NCI-H526 (cell line): ENCODE results near the gene MAP3K20.
"Not testable (repeated sequence)": the region's sequence is repeated elsewhere in the genome, so short reads cannot be mapped to it uniquely, and the experiment has no call there.

Experiments
- DNase-seq, 2 experiments: peaks; one replicate each; lab custom pipeline; 2025; lab: John Stamatoyannopoulos, UW

The MAP3K20 gene

DNA sequence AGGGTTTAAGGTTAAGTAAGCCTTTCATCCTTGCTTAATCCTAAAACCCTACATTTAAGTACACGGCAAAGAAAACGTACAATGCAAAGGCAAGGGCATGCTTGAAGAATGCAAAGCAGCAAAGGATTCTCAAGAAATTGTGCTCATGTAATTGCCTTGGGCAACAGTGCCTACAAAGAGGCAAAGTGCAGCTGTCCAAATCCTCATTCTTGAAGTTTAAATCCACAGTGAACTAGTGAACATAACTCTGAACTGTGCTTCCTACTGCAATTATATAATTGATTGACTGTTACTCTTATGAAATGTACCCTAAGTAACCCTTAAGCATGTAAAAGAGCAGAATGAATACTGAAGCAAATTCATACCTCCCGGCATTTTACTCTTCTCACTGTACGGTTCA is 85.4 kb downstream of the MAP3K20 start:
- DNase-seq, result no peak

DNA sequence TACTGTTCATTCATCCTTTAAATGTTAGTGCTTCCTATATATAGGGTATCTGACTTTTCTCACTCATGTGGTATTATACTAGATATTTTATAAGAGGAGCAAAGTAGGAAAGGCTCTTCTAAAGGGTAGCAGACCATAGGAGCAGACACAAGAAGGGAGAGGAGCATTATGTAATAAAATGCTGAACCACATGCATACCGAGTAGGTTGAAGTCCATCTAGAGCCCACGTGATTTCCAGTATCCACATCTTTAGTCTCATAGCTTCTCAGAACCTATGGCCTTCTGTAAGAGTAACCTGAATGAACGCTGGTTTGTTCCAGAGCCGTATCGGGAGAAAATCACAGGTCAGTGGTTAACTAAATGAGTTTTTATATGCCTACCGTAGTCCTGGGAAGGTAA is 85.9 kb downstream of the MAP3K20 start:
- DNase-seq, result no peak

DNA sequence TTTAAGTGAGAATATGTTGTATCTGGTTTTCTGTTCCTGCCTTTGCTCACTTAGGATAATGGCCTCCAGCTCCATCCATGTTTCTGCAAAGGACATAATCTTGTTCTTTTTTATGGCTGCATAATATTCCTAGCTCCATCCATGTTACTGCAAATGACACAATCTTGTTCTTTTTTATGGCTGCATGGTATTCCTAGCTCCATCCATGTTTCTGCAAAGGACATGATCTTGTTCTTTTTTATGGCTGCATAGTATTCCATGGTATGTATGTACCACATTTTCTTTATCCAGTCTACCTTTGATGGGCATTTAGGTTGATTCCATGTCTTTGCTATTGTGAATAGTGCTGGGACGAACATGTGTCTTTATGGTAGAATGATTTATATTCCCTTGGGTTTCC is 87.7 kb downstream of the MAP3K20 start:
- DNase-seq, result not testable (repeated sequence)

DNA sequence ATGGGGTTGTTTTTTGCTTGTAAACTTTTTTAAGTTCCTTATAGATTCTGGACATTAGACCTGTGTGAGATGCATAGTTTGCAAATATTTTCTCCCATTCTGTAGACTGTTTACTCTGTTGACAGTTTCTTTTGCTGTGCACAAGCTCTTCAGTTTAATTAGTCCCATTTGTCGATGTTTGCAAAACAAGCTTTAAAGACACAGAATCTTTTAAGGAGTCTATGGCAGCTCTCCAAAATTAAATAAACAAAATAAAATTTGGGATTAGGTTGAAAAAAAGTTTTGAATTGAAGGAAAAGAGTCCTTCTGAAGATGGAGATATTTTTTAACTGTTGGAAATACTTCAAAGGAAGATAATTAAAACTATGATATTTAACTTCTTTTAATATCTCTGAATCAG is 88.8 kb downstream of the MAP3K20 start:
- no peak for DNase-seq

DNA sequence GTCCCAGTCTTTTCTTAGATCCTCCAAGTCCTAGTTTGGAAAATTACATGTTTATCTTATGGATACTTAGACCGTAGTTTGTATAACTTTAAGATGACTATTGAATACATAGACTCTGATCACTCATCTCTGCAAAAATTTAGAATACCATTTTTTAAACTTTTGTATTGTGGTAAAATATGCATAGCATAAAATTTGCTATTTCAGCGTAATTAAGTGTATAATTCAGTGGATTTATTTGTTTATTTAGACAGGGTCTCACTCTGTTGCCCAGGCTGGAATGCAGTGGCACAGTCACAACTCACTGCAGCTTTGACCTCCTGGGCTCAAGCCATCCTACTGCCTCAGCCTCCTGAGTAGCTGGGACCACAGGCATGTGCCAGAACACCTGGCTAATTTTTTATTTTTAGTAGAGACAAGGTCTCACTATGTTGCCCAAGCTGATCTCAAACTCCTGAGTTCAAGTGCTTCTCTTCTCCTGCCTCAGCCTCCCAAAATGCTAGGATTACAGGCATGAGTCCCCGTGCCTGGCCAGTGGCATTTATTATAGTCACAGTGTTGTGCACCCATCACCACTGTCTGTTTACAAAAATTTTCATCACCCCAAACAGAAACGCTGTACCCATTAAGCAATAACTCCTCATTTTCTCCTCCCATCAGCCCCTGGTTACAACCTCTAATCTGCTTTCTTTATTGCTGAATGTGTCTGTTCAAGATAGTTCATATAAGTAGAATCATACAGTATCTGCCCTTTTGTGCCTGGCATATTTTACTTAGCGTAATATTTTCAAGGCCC is 90.0 kb downstream of the MAP3K20 start:
- DNase-seq, result no peak

DNA sequence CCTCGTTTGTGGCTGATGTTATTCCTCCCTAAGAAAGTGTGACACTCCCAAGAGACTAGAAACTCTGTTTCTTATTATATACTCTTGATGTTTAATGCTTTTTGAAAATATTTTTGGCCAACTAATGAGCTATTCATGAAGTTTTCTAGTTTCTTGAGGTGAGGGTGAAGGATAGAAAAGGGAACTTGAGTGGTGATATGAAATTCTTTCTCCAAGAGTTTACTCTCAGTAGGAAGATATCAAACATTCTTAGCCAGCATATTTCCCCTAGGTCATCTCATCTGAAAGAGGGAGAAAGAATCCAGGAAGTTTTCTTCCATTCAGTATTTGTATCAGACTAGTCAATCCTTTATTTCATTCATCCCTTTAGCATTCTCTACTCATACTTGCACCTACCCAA is 95.7 kb downstream of the MAP3K20 start:
- no peak for DNase-seq

DNA sequence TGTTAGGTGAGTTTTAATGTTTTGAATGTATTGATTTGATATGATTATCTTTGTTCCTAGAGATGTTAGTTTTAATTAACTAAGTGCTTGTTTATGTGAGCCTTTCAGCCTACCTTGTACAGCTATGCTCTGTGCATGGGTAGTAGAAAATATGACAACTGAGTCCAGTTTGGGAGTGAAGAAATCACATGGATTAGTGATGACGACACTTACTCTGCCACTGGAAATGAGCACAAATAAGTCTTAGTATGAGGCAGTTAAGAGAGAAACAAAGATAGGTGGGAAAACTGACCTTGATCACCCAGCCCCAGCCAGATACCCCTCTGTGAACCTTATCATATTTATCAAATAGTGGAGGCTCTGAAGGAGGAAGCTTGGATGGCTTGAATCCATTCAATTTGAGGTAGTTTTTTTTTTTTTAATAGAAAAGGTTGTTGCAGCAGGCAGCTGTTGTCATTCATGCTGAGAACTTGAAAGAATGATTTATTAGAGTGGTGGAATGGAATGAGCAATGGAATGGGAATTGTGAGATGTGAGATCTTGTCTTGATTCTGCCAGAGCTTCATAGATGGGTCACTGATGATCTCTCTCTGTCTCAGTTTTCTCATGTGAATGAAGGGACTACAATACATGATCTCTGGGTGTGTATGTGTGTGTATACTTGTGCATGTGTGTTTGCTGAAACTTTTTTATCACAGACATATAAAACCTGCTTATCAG is 96.4 kb downstream of the MAP3K20 start:
- DNase-seq, result no peak

DNA sequence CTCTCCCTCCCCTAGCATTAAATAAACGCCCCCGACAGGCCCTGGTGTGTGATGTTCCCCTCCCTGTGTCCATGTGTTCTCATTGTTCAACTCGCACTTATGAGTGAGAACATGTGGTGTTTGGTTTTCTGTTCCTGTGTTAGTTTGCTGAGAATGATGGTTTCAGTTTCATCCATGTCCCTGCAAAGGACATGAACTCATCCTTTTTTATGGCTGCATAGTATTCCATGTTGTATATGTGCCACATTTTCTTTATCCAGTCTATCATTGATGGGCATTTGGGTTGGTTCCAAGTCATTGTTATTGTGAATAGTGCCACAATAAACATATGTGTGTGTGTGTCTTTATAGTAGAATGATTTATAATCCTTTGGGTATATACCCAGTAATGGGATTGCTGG is 98.7 kb downstream of the MAP3K20 start:
- not testable (repeated sequence) for DNase-seq

DNA sequence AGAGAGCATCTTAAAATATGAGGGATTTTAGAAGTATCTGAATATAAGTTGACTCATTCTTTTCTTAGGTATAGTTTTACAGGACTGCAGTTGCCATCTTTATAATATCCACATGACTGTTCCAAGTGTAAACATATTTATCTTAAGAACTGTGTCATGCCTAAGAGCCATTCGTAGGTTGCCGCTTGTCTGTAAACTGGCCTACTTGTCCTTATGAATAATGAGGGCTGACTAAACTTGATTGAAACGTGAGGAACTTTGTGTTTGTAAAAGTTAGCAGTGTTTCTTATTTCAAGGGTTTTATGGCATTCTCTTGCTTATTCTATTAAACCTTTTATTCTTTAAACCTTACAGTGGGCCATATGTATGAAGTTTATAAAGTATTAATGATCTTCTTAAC is 99.6 kb downstream of the MAP3K20 start:
- no peak for DNase-seq

DNA sequence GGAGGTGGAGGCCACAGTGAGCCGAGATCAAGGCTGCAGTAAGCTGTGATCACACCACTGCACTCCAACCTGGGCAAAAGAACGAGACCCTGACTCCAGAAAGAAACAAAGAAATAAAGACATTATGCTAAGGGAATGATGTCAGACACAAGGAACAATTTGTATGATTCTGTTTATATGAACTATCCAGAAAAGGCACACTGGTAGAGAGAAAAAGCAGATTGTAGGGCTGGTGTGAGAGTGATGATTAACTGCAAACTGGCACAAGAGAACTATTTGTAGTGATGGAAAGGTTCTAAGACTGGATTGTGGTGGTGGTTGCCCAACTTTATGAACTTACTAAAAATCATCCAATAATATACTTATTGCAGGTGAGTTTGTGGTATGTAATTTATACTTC is 106.3 kb downstream of the MAP3K20 start:
- no peak for DNase-seq

DNA sequence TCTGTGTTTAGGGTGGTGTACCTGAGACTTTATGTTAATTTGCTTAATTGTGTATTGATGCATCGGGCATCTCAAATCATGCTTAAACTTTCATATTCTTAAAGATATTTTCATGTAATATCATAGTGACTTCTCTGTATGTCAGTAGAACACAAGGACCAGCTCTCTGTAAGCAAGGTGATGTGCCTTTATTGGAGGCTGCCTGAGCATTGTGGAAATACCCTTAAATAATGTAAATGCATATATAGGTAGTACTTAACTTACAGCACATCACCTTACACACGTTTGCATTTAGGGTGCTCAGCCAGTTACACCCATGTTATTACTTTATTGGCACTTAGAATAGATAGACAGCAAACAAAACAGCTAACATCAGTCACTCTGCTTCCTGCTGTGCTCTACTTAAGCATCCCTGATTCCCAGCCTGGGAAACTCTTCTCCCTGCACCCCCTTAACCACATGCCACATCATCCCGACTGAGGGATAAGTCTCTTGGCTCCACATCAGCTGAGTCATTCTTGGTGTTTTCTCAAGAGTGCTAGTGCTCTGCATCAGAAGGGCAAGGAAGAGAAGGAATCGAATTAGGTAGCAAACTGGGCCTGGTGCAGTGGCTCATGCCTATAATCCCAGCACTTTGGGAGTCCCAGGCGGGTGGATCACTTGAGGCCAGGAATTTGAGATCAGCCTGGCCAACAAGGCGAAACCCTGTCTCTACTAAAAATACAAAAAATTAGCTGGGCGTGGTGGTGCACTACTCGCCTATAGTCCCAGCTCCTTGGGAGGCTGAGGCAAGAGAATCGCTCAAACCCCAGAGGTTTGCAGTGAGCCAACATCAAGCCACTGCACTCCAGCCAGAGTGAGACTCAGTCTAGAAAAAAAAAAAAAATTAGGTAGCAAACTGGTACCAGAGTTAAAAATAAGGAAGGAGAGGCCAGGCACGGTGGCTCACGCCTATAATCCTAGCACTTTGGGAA is 108.7 kb downstream of the MAP3K20 start:
- no peak for DNase-seq

DNA sequence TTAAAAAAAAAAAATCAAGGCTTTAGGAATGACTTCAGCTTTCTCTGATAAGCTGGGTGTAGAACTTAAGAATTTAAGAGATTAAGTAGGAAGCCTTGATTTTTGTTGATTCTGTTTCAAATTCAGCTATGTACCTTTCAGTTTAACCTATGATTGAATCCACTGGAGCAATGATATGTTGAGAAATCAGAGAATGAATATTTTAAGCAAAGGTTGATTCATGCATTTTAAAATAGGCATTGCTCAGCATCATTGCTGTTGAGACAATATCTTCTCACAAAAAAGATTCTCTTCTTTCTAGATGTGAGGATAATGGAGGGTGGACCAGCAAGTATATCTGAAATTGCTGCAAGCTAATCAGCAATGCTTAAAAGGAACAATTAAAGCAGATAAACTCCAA is 109.8 kb downstream of the MAP3K20 start:
- DNase-seq, result no peak

DNA sequence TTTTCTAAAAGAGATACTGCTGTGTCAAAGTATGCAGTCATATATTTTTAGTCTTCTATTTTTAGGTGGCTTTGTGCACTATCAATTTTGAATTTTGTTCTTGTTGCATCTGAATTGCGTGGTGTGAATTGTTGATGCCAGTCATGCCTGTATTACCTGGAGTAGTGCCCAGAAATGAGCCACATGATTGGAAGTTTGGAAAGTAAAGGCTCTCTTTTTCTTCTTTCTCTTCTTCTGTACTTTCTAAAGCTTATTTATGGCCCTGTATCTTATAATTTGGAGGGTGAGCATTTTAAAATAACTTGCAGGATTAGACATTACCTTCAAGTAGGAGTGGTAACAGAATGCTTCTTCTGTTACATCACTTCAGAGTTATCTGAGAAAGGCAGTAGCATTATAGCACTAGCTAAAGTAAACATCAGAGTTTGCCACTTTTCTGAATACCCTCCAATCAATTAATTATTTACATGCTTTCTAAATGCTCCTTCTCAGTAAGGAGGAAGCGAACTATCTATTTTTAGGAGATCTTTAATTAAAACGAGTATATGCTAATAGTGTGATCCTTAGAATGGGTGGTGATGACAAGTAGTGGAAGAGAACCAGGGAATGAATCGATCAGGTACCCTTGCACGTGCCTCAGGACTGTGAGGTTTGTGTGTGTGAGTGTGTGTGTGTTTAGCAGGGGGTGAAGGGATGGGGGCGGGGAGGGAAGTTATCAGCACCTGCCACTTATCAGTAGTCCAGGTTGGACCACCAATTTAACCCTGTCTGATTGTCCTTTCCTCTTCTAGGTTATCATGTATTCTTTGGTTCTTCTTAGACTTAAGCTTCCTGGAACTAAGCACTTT is 112.5 kb downstream of the MAP3K20 start:
- DNase-seq, result no peak

DNA sequence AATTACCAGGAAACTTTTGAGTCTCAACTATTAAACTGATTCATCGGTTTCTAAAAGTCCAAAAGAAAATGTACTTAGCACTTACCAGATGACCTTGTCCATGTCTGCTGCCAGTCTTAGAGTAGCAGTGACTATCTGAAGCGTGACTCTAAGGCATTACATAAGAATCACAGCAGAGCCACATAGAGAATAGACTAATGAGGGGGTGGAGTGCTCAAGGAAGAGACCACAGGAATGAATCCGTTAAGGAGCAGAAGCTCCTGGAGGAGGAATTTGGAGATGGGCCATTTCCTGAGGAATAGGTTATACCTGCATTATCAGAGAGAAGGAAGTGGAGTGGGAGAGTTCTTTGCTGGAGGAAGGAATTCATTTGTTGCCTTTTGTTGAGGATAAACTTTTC is 116.0 kb downstream of the MAP3K20 start:
- DNase-seq, result no peak

DNA sequence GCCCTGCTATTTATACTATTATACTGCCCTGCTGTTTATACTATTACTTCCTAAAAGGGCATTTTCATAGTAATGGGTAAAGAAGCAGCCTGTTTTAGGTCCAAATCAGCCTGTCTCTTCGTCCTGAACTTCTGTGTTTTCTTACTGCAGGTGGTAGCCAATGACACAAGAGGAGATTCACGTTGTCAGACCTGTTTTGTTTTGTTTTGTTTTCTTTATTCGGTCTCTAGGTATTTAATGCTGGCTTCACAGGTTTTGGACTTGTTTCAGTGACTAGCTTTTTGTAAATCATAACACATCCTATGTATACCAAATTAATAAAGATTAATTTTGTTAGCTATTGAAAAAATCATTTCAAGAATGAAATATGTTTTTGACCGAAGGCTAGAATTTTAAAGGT is 116.4 kb downstream of the MAP3K20 start:
- DNase-seq, result no peak

DNA sequence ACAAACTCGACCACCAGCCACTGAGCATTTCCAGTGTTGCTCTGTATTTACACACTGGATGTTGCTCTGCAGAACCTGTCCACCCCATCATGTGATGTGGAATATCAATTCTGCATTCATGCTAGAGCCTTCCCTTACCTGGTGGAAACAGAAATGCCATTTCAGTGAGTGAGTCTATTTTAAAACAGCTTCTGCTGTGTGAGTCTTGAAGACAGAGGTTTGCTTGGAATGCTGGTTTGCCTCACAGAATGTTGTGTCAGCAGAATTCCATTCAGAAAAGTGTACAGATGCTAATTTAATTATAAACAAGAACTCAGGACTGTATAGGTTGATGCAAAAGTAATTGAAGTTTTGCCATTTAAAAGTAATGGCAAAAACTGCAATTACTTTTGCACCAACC is 118.3 kb downstream of the MAP3K20 start:
- DNase-seq, result no peak

DNA sequence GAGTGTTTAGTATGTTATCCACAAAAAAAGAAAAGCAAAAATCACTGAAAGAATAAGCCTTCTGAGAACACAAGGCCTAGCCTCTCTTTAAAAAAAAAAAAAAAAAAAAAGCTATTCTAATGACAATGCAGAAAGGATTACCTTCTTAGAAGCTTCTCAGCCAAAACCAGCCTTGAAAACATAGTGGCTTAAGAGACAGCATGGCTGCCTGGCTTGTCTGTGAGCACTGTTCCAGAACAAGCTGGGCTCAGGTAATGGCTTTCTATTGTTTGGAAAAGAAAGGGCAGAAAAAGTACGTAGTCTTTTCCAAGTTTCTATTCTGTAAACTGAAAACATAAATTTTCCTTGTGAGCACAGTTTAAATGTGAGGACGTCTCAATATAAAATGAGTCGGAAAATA is 119.5 kb downstream of the MAP3K20 start:
- DNase-seq, result no peak

DNA sequence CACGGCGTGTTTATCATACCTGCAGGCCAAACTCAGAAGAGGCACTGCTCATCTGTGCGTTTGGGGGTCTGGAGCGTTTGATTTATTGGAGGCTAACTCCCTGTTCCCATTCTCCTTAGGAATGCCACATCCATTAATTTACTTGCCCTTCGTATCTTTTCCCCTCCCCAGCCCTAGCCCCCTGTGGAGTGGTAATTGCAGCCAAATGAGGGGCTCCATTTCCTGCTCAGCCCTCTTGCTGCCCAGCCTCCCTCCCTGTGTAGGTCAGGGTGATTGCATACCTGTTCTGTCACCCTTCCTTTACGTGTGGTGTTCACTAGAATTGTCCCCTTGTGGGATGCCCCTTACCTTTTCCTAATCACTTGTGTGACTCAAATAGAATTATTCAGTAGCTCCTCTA is 120.4 kb downstream of the MAP3K20 start:
- no peak for DNase-seq

DNA sequence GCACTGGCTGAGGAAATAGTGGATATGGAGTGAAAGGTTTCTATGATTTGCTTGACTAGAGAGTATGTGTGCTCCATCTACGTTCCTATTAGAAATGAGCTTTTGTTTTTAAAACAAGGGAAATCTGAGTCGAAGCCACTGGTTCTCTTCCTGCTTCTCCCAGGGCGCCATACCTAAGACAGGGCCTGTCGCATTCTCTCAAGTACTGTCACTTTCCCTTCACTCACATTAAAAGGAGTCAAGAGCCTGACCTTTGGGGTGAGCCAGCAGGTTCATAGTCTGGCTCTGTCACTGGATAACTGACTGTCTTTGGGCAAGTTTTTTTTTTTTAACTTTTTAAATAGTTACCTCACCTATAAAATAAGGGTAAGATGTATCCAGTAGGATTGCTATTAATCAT is 121.0 kb downstream of the MAP3K20 start:
- DNase-seq, result no peak

DNA sequence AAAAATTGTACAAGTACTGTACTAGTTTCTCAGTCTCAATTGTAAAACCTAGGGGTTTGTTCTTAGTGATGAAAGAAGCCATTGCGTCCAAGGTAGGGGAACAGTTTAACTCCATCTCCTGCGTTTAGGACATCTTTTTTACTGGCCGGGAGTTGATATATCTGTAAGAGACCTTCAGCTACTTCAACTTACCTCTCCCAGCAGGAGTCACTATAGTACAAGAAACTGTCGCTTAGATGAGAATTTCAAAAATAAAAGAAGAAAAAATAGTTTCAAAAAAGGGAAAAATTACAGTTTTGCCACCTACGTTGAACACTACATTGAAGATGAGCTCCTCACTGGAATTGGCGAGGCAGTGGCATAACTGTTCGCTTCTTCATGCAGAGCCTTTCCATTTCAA is 122.7 kb downstream of the MAP3K20 start:
- no peak for DNase-seq

DNA sequence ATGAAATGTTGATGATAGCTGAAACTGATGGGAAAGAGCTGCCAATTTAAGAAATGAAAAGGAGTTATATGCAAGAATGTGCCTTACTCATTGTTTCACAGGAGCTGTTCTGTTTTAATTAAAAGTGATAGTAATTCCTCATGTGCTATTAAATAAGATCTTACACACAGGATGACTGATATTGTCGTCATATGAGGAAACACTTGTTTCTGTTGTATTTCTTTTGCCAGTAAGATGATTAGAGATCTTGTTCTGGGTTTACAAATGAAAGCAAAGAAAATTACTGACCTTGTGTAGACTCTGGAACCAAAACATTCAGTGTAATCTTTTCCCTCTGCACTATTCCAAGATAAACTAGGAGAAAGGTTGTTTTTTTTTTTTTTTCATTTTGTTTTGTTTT is 123.6 kb downstream of the MAP3K20 start:
- DNase-seq, result no peak

DNA sequence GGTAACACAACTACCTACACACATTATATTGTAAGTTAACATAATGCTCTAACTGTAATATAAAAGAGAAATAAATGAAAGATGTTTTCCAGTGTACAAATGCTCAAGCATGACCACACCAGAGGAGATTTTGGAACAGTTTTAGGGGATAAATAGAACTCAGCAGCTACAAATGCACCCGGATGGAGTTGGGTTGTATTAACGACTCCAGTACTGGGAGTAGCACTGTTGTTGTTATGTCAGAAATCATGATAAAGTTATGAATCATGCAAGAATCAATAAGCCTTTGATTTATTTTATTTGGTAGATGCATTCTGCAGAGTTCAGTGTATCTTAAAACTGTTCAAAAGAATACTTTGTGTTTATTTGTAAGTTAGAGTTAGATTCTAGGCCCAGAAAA is 126.9 kb downstream of the MAP3K20 start:
- no peak for DNase-seq
